Measurements from ENCODE around the gene ZBTB7C. TPM values are rescaled to one million over a fixed set of nuclear protein-coding genes. Genes with fewer than 3 reads are reported as not detected.

The ZBTB7C gene
- total and polyA plus RNA-seq, 5 donors, result 0.88 to 3.7 (median 2.0) TPM

DNA sequence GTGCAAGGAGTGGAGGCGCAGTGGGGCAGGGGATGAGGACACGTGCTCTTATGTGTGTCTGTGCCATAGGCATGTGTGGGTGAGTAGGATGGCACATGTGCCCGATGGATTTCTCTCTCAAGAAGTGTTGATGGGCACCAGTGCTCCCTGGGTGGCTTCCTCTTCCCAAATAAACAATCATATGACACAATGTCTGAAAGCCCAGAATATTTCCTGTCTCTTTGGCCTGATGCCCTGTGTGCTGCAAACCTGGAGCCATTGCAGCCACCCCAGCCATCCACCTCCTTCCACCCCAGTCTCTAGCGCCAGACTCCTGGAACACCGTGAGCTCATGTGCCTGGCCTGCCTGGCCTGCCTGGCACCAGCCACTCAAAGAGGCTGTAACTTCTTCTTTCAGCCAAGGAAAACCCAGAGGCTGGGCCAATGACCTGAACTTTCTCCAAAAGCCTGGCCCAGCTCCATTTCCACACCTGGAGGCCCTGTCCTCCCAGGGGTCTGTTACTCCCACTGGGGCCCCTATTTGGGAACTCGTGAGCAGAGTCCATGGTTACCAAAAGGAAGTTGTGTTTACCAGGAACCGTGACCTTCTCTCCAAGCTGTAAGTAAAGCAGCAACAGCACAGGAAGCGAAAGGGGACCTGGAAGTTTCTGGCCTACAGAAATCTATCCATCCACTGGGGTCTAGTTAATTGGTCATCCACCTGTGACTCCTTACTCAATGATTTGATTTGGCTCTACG is 9.5 kb upstream of the ZBTB7C start:
- intact Hi-C loops (cut with DNase I), result no loop called here
- peak; percentile 59 to 69 for ATAC-seq
- Histone ChIP-seq H3K27me3 (ENCODE audit: control insufficient read depth, insufficient read depth) (no peaks in the 10 kb centered on the region), H3K9me3 (ENCODE audit: control insufficient read depth, low read length) (no peaks in the 10 kb centered on the region), H3K27ac (ENCODE audit: low read length) (no peak overlapping the region), H3K4me1 (ENCODE audit: control insufficient read depth, insufficient read depth, low read length) (no peaks in the 10 kb centered on the region), H3K4me3 (ENCODE audit: low read length) (no peak overlapping the region)
- 56% methylated on average over 9 of the region's 9 CpGs for WGBS
- peak in 1 of 3 donors; percentile 61 for DNase-seq

DNA sequence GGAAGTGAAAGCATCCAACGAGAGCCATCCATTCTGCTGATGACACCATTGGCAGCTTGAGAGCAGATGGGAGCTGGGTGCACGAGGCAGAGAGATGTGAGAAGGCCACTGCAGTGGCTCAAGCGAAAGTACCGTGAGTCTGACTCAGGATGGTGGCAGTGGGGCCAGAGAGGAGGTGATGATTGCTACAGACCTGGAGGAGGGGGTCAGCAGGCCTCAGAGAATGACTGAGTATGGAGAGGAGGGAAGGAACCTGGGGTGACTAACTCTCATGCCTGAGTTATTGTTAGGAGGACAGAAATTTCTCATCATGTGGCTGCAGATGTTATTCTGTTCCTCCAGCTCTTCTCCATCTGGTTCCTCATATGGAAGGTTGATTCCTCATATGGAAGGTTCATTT is 8.8 kb upstream of the ZBTB7C start:
- no peak overlapping the region for H3K27ac ChIP-seq (ENCODE audit: low read length)
- no peak overlapping the region for H3K4me3 ChIP-seq (ENCODE audit: low read length)
- no peaks in the 10 kb centered on the region for H3K4me1 ChIP-seq (ENCODE audit: control insufficient read depth, insufficient read depth, low read length)
- DNase-seq, result no peak
- WGBS, result 77% methylated on average over 4 of the region's 4 CpGs
- H3K27me3 ChIP-seq (ENCODE audit: control insufficient read depth, insufficient read depth), result no peaks in the 10 kb centered on the region
- intact Hi-C loops (cut with DNase I), result no loop called here
- no peak for ATAC-seq
- no peaks in the 10 kb centered on the region for H3K9me3 ChIP-seq (ENCODE audit: control insufficient read depth, low read length)

DNA sequence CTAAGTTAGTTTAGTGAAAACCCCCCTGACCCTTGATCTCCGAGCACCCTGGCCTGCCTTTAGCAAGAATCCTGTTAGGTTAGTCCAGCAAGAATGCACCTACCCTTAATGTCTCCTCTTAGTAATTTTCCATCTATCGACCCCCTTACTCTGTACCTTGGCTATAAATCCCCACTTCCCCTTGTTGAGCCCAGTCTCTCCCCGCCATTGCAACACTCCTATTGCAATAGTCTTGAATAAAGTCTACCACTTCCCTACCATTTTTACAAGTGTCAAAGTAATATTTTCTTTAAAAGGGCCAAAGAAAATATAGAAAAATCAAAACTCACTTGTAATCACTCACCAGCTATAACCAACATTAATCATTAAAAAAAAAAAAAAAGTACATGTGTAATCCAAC is 4.2 kb upstream of the ZBTB7C start:
- H3K4me3 ChIP-seq (ENCODE audit: low read length), result no peak overlapping the region
- H3K9me3 ChIP-seq (ENCODE audit: control insufficient read depth, low read length), result no peaks in the 10 kb centered on the region
- no peaks in the 10 kb centered on the region for H3K27me3 ChIP-seq (ENCODE audit: control insufficient read depth, insufficient read depth)
- no peaks in the 10 kb centered on the region for H3K4me1 ChIP-seq (ENCODE audit: control insufficient read depth, insufficient read depth, low read length)
- intact Hi-C loops (cut with DNase I), result no loop called here
- no peak overlapping the region for H3K27ac ChIP-seq (ENCODE audit: low read length)
- 93% methylated on average over 3 of the region's 3 CpGs for whole genome bisulfite sequencing
- DNase-seq (no peak), ATAC-seq (no peak)

DNA sequence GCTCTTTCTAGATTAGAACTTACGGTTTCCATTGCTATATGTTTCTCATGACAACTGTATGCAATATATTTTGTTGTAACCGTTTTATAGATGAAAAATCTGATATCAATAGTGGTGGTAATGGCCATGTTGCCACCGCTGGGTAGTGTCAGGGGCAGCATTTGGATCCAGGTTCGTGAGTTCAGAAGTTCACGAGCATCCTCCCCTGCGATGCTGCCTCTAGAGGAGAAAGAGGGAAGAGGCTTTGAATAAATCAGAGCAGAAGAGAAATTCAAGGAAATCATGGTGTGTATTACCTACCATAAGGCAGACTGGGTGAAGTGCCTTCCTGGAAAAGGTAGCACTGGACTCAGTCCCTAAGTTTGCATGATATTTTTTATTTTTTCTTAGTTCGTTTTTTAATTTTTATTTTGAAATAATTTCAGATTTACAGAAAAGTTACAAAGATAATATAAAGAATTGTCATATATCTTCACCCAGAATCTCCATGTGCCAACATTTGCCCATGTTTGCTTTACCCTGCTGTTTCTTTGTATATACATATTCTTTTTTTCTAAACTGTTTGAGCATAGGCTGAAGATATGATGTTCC is 3.3 kb upstream of the ZBTB7C start:
- intact Hi-C loops (cut with DNase I), result no loop called here
- Histone ChIP-seq H3K9me3 (ENCODE audit: control insufficient read depth, low read length) (no peaks in the 10 kb centered on the region), H3K27ac (ENCODE audit: low read length) (no peak overlapping the region), H3K27me3 (ENCODE audit: control insufficient read depth, insufficient read depth) (no peaks in the 10 kb centered on the region), H3K4me1 (ENCODE audit: control insufficient read depth, insufficient read depth, low read length) (no peaks in the 10 kb centered on the region), H3K4me3 (ENCODE audit: low read length) (no peak overlapping the region)
- no peak for DNase-seq
- 16% methylated on average over 7 of the region's 7 CpGs for WGBS
- no peak for ATAC-seq

GRCh38 chr18:48410095-48410920 is 1.1 kb upstream of the ZBTB7C start:
- intact Hi-C loops (cut with DNase I), result no loop called here
- no peaks in the 10 kb centered on the region for H3K4me1 ChIP-seq (ENCODE audit: control insufficient read depth, insufficient read depth, low read length)
- ATAC-seq (peak; percentile 99), DNase-seq (peak; percentile 95 to 97 (median 97))
- H3K9me3 ChIP-seq (ENCODE audit: control insufficient read depth, low read length), result no peaks in the 10 kb centered on the region
- no peaks in the 10 kb centered on the region for H3K27me3 ChIP-seq (ENCODE audit: control insufficient read depth, insufficient read depth)
- H3K27ac ChIP-seq (ENCODE audit: low read length), result peak overlapping the region; percentile 19
- under 1% methylated on average over 77 of the region's 77 CpGs for WGBS
- peak overlapping the region; percentile 95 for H3K4me3 ChIP-seq (ENCODE audit: low read length)

DNA sequence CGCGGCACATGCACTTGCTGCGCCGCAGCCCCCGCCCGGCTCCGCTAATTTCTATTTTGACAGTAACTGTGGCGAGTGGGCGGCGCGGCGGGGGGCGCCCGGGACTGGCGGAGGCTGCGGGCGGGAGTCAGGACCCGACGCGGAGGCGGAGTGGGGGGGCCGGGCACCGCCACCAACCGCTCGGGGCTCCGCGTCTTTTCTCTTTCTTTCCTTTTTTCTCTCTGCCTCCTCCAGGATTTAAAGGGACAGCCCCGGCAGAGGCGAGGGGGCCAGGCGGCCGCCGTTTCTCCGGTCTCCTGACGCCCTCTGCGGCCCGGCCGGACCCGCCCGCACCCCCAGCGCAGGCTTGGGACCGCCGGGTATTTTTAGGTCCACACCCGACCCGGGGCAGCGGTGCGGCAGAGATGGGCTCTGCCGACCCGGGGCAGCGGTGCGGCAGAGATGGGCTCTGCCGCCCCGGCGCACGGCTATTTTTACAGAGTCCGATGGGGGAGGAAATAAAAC is 460 bp upstream of the ZBTB7C start:
- peak overlapping the region; percentile 95 for H3K4me3 ChIP-seq (ENCODE audit: low read length)
- ATAC-seq (peak; percentile 61 to 66), DNase-seq (peak; percentile 55 to 82 (median 65))
- H3K27ac ChIP-seq (ENCODE audit: low read length), result peak overlapping the region; percentile 19
- under 1% methylated on average over 55 of the region's 55 CpGs for WGBS
- no peaks in the 10 kb centered on the region for H3K9me3 ChIP-seq (ENCODE audit: control insufficient read depth, low read length)
- intact Hi-C loops (cut with DNase I), result no loop called here
- H3K27me3 ChIP-seq (ENCODE audit: control insufficient read depth, insufficient read depth), result no peaks in the 10 kb centered on the region
- no peaks in the 10 kb centered on the region for H3K4me1 ChIP-seq (ENCODE audit: control insufficient read depth, insufficient read depth, low read length)

DNA sequence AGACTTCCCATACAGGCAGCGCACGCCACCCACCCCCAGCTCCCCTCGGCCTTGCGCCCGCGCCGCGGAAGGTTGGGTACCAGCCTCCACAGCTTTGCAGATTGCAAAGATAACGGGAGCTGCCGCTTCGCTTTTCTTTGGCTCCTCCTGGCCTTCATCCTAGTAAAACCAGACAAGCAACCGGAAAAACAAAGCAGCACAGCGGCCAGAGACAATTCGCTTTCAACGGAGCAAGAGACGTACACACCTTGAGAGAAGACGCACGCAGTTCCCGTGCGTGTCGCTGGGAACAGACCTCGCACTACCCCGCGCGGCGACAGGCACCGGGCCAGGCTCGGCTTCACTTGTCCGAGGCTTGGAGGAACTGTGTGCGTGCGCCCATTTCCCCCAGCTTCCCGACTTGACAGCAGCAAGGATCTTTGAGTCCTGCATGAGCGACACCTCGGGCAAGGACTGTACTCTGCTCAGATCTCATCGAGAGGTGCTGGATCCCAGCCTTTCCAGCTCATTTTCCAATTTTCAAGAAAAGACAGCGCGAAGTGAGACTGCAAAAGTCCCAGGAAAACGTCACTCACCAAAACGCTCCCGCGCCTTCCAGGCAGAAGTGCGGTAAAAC is 964 bp downstream of the ZBTB7C start:
- Histone ChIP-seq H3K9me3 (ENCODE audit: control insufficient read depth, low read length) (no peaks in the 10 kb centered on the region), H3K4me3 (ENCODE audit: low read length) (peak overlapping the region; percentile 95), H3K27me3 (ENCODE audit: control insufficient read depth, insufficient read depth) (no peaks in the 10 kb centered on the region), H3K4me1 (ENCODE audit: control insufficient read depth, insufficient read depth, low read length) (no peaks in the 10 kb centered on the region), H3K27ac (ENCODE audit: low read length) (no peak overlapping the region)
- DNase-seq (peak; percentile 36 to 80 (median 65)), ATAC-seq (no peak)
- 13% methylated on average over 42 of the region's 42 CpGs for WGBS
- intact Hi-C loops (cut with DNase I), result no loop called here

GRCh38 chr18:48407358-48407757 is 1.8 kb downstream of the ZBTB7C start:
- no peak overlapping the region for H3K4me3 ChIP-seq (ENCODE audit: low read length)
- no peaks in the 10 kb centered on the region for H3K27me3 ChIP-seq (ENCODE audit: control insufficient read depth, insufficient read depth)
- ATAC-seq (no peak), DNase-seq (no peak)
- H3K4me1 ChIP-seq (ENCODE audit: control insufficient read depth, insufficient read depth, low read length), result no peaks in the 10 kb centered on the region
- WGBS, result 78% methylated on average over 3 of the region's 3 CpGs
- H3K9me3 ChIP-seq (ENCODE audit: control insufficient read depth, low read length), result no peaks in the 10 kb centered on the region
- no peak overlapping the region for H3K27ac ChIP-seq (ENCODE audit: low read length)
- intact Hi-C loops (cut with DNase I), result no loop called here

DNA sequence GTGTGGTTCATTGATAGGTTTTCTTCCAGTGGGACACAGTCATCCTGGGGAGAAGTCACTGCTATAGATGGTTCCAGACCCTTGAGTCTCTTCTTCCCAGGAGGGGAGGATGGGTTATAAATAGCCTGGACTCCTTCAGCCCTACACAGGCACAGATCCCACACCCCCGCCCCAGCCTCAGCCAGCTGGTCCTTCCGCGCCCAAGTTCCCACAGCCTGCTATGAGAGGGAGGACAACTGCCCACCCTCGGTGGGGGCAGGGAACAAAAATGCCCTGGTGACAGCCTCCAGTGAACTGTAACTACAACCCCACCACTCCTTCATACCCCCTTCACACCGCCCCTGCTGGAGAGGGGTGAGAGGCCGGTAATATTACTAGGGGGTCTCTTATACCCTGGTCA is 3.2 kb downstream of the ZBTB7C start:
- Histone ChIP-seq H3K27ac (ENCODE audit: low read length) (no peak overlapping the region), H3K27me3 (ENCODE audit: control insufficient read depth, insufficient read depth) (no peaks in the 10 kb centered on the region), H3K4me1 (ENCODE audit: control insufficient read depth, insufficient read depth, low read length) (no peaks in the 10 kb centered on the region), H3K4me3 (ENCODE audit: low read length) (no peak overlapping the region), H3K9me3 (ENCODE audit: control insufficient read depth, low read length) (no peaks in the 10 kb centered on the region)
- no peak for DNase-seq
- WGBS, result 67% methylated on average over 6 of the region's 6 CpGs
- no peak for ATAC-seq
- intact Hi-C loops (cut with DNase I), result no loop called here

- intact Hi-C loops (cut with DNase I), result no loop called here
- DNase-seq (peak in 1 of 3 donors; percentile 50), ATAC-seq (no peak)
- 54% methylated on average over 8 of the region's 8 CpGs for WGBS
- Histone ChIP-seq H3K4me3 (ENCODE audit: low read length) (no peak overlapping the region), H3K9me3 (ENCODE audit: control insufficient read depth, low read length) (no peaks in the 10 kb centered on the region), H3K27ac (ENCODE audit: low read length) (no peak overlapping the region), H3K27me3 (ENCODE audit: control insufficient read depth, insufficient read depth) (no peaks in the 10 kb centered on the region), H3K4me1 (ENCODE audit: control insufficient read depth, insufficient read depth, low read length) (no peaks in the 10 kb centered on the region)
Observed at GRCh38 chr18:48404716-48405507, 4.3 kb downstream of the ZBTB7C start.

Data from right cardiac atrium (tissue), 5 donors.